GM12878 (cell line): ENCODE measurements around the gene GPR18. TPM values are rescaled to one million over a fixed set of nuclear protein-coding genes. Genes with fewer than 3 reads are reported as not detected.
A peak's percentile ranks its signal among the peaks of the same experiment; 100 is the strongest.

Source experiments
- ATAC-seq: fragments of 200-7000 bp; cut with Tn5 transposase; 3 replicates; pipeline ENCODE4 v1.9.1; 2020; ENCODE audit warnings: mild to moderate bottlenecking, moderate library complexity
- BruUV-seq: library from RNA; stranded (reverse); fragments of 400-500 nt; replicated peaks from 2 replicates; lab custom pipeline; 2021; lab: Mats Ljungman, UMichigan
- CTCF ChIA-PET: fragments of 300-600 bp; sonication (Branson Sonifier 250); formaldehyde crosslinking; extraction: SDS; loops from one replicate; lab custom pipeline; 2021; ENCODE audit warnings: inconsistent platforms; lab: Yijun Ruan, JAX
- POLR2A ChIA-PET: fragments of 350-600 bp; formaldehyde crosslinking; extraction: SDS; loops from one replicate; lab custom pipeline; 2021; ENCODE audit warnings: inconsistent platforms; lab: Charles Lee
- RAD21 ChIA-PET: fragments of 300-600 bp; sonication (Branson Sonifier 250); formaldehyde crosslinking; loops from one replicate; lab custom pipeline; 2023; ENCODE audit warnings: antibody characterized with exemption; ENCODE audit not compliant: unreplicated experiment; lab: Charles Lee
- SMC1A ChIA-PET: fragments of 300-600 bp; sonication (Branson Sonifier 250); formaldehyde crosslinking; loops from one replicate; lab custom pipeline; 2023; ENCODE audit not compliant: unreplicated experiment, uncharacterized antibody; lab: Charles Lee
- DNase-seq: peaks from one replicate; pipeline ENCODE4 v3.0.0-alpha.2; 2011; ENCODE audit warnings: low read depth, low spot score
- FAIRE-seq: peaks from 3 replicates; lab custom pipeline; 2011; peaks lifted over from hg19 to GRCh38; lab: Jason Lieb, UNC
- H2AFZ ChIP-seq: 2 replicates; pipeline ENCODE4 v1.6.0; 2011; ENCODE audit warnings: low read depth, low read length, control low read depth; ENCODE audit not compliant: control insufficient read depth
- H3K27ac ChIP-seq: 2 replicates; pipeline ENCODE4 v1.5.1; 2011; ENCODE audit warnings: control low read depth; ENCODE audit not compliant: control insufficient read depth, insufficient read depth
- H3K27me3 ChIP-seq, 2 experiments: replicated peaks in 1 of 2; 2 replicates each; pipeline versions ENCODE4 v1.6.0 to v1.6.1; 2011; ENCODE audit warnings: low read length in 1 of 2; ENCODE audit not compliant: control insufficient read depth in 2 of 2, insufficient read depth in 2 of 2
- H3K36me3 ChIP-seq, 2 experiments: 2 replicates each; pipeline ENCODE4 v1.5.1; 2011; ENCODE audit warnings: low read length in 1 of 2; ENCODE audit not compliant: control insufficient read depth in 2 of 2, insufficient read depth in 2 of 2
- H3K4me1 ChIP-seq: 2 replicates; pipeline ENCODE4 v1.6.1; 2011; ENCODE audit warnings: mild to moderate bottlenecking, low read length, moderate library complexity, mixed read lengths; ENCODE audit not compliant: control insufficient read depth, insufficient read depth
- H3K4me2 ChIP-seq: 2 replicates; pipeline ENCODE4 v1.6.0; 2011; ENCODE audit warnings: control low read depth; ENCODE audit not compliant: control insufficient read depth, insufficient read depth
- H3K4me3 ChIP-seq: fragments of 200-600 bp; sonication (generic); 2 replicates; pipeline ENCODE4 v1.5.1; 2016
- H3K79me2 ChIP-seq: 2 replicates; pipeline ENCODE4 v1.6.0; 2011; ENCODE audit warnings: low read length; ENCODE audit not compliant: control insufficient read depth, insufficient read depth
- H3K9ac ChIP-seq: 2 replicates; pipeline ENCODE4 v1.8.0; 2011; ENCODE audit warnings: low read length, control low read depth, mixed read lengths; ENCODE audit not compliant: control insufficient read depth, insufficient read depth
- H3K9me3 ChIP-seq: replicated peaks from 3 replicates; pipeline ENCODE4 v1.5.1; 2011; ENCODE audit warnings: mild to moderate bottlenecking, low read length; ENCODE audit not compliant: control insufficient read depth, insufficient read depth
- H4K20me1 ChIP-seq: 2 replicates; pipeline ENCODE4 v1.6.0; 2011; ENCODE audit not compliant: control insufficient read depth, insufficient read depth
- CBFB ChIP-seq: IDR thresholded peaks from 2 replicates; pipeline ENCODE4 v1.6.1; 2016; ENCODE audit warnings: antibody characterized with exemption, low read depth
- IKZF1 ChIP-seq: fragments of 450-650 bp; conservative IDR thresholded peaks from 2 replicates; pipeline ENCODE4 v1.6.1; 2017; ENCODE audit warnings: antibody characterized with exemption, mild to moderate bottlenecking
- MLLT1 ChIP-seq: fragments of 450-650 bp; IDR thresholded peaks from 2 replicates; pipeline ENCODE4 v1.6.1; 2016; ENCODE audit warnings: mild to moderate bottlenecking
- POLR2AphosphoS2 ChIP-seq: IDR thresholded peaks from 2 replicates; pipeline ENCODE4 v1.6.1; 2011; ENCODE audit warnings: low read depth, mild to moderate bottlenecking, low read length, improper control_type of control experiment, moderate library complexity
- POLR2AphosphoS5 ChIP-seq: IDR thresholded peaks from 2 replicates; pipeline ENCODE4 v1.6.1; 2011; ENCODE audit warnings: mild to moderate bottlenecking, low read length, inconsistent platforms
- RELB ChIP-seq: fragments of 450-650 bp; IDR thresholded peaks from 2 replicates; pipeline ENCODE4 v1.6.1; 2017; ENCODE audit warnings: low read depth, mild to moderate bottlenecking, moderate library complexity
- SMAD1 ChIP-seq: fragments of 450-650 bp; IDR thresholded peaks from 2 replicates; pipeline ENCODE4 v1.6.1; 2018; ENCODE audit warnings: mild to moderate bottlenecking, low read depth; ENCODE audit not compliant: partially characterized antibody
- USF1 ChIP-seq: IDR thresholded peaks from 2 replicates; pipeline ENCODE4 v1.6.1; 2011; ENCODE audit warnings: borderline replicate concordance, low read depth, mild to moderate bottlenecking, moderate library complexity, mixed read lengths, low read length; ENCODE audit not compliant: insufficient read depth; ENCODE audit errors: extremely low read length
- ZNF24 ChIP-seq: fragments of 450-650 bp; IDR thresholded peaks from 2 replicates; pipeline ENCODE4 v1.6.1; 2017; ENCODE audit warnings: antibody characterized with exemption, mild to moderate bottlenecking
- WGBS: methylation state at CpG from one replicate; pipeline ENCODE4 v1.1.6; 2016; ENCODE audit warnings: low lambda C conversion rate; ENCODE audit not compliant: insufficient replicate concordance, insufficient coverage; ENCODE audit errors: missing lambda C conversion rate; 5-methylcytosine and 5-hydroxymethylcytosine counted together
- in situ Hi-C: fragments of 300-500 bp; cut with MboI; formaldehyde crosslinking; loops from 9 replicates; pipeline ENCODE4 v1.14.3; 2018; ENCODE audit warnings: mixed read lengths
- intact Hi-C: fragments of 100-400 bp; cut with micrococcal nuclease; formaldehyde crosslinking; loops from one replicate; pipeline ENCODE4 v1.14.2; 2022; ENCODE audit not compliant: unreplicated experiment
- polyA plus RNA-seq, 11 experiments: library from polyadenylated mRNA; depleted of rRNA in 4 of 11; unstranded in 6 of 11; stranded (reverse) in 5 of 11; fragments of >200 nt; fragmentation: Nextera tagmentation in 4 of 11; fragmentation: Illumina TruSeq in 1 of 11; extraction: Ambion mirVana in 4 of 11; extraction: Trizol in 1 of 11; gene quantifications; 1 replicate in 1 of 11; 2 replicates in 10 of 11; pipeline versions ENCODE4 v1.2.1 to v1.2.3, GENCODE V29; 2011 to 2016; ENCODE audit warnings: inconsistent platforms in 2 of 11, missing spikeins in 2 of 11, low read depth in 1 of 11
- total RNA-seq, 4 experiments: library from RNA; depleted of rRNA in 3 of 4; stranded (reverse); fragments of >200 nt in 3 of 4; fragmentation: Illumina TruSeq in 1 of 4; extraction: Trizol in 1 of 4; gene quantifications; 2 replicates each; pipeline versions ENCODE4 v1.2.1 to v1.2.3, GENCODE V29; 2013 to 2021

The GPR18 gene
- total and polyA plus RNA-seq, 10 of the 15 experiments (the other 5 are each of a cell fraction or from before 2014, with no cell fraction given): 3.3 to 12.9 (median 5.2) TPM

GRCh38 chr13:99301913-99302636 lies 43.9 kb upstream of the GPR18 start:
- DNase-seq (no peak), FAIRE-seq (no peak), ATAC-seq (peak; percentile 39)
- 33% methylated on average over 1 of the region's 1 CpG for WGBS
- BruUV-seq: TSS peak; percentile 51
- H3K79me2 ChIP-seq: peaks cover 100% of the 10 kb centered on the region
- ChIA-PET RAD21 (interaction anchor here (0.7 to 14.1 kb wide), 23 partner anchors 10 to 201 kb away, joined by 3 to 247 read pairs (median 5); partner anchors contain the start of gene GPR18), CTCF (interaction anchor here (0.9 to 6.7 kb wide), 17 partner anchors 13 to 134 kb away, joined by 3 to 61 read pairs (median 4); no protein-coding TSS in a partner anchor), SMC1A (interaction anchor here (1.0 to 13.7 kb wide), 20 partner anchors 9 to 134 kb away, joined by 3 to 264 read pairs (median 9); no protein-coding TSS in a partner anchor), POLR2A (interaction anchor here (0.5 to 8.0 kb wide), 10 partner anchors 11 to 690 kb away, joined by 3 to 59 read pairs (median 4); no protein-coding TSS in a partner anchor)
- peak overlapping the region; percentile 83 for H3K9ac ChIP-seq
- intact Hi-C loops (loop anchor here (2.0 to 10.0 kb wide), 4 partner anchors 19 to 203 kb away; partner anchors contain the start of gene TM9SF2), in situ Hi-C loops (no loop called here)
- H3K27me3 ChIP-seq: no peaks in the 10 kb centered on the region
- H3K4me3 ChIP-seq: peak overlapping the region; percentile 98
- no peak overlapping the region for H2AFZ ChIP-seq
- TF ChIP-seq MLLT1 (0 out of 2 replicates have a peak, but pooled peaks have one; percentile 18), IKZF1 (peak; percentile 30; the same call in 1 of the 2 replicates), CBFB (no peak), POLR2AphosphoS5 (peak; percentile 54), POLR2AphosphoS2 (peak; percentile 74; the same call in 1 of the 2 replicates), ZNF24 (peak; percentile 35; the same call in 1 of the 2 replicates), RELB (0 out of 2 replicates have a peak, but pooled peaks have one; percentile 26), USF1 (no peak), SMAD1 (peak; percentile 8)
- H3K36me3 ChIP-seq: peaks cover 0 to 14% of the 10 kb centered on the region in 2 experiments; a peak in 3 of 4 replicates
- peak overlapping the region; percentile 64 for H3K4me2 ChIP-seq
- peak overlapping the region; percentile 93 for H3K27ac ChIP-seq
- peaks cover 18% of the 10 kb centered on the region for H3K4me1 ChIP-seq
- no peaks in the 10 kb centered on the region; the same call in 1 of the 2 replicates for H4K20me1 ChIP-seq
- H3K9me3 ChIP-seq: no peaks in the 10 kb centered on the region
